Measurements from ENCODE around the gene GALE.
"Not testable (repeated sequence)": the region's sequence is repeated elsewhere in the genome, so short reads cannot be mapped to it uniquely, and the experiment has no call there.

Gene GALE

DNA sequence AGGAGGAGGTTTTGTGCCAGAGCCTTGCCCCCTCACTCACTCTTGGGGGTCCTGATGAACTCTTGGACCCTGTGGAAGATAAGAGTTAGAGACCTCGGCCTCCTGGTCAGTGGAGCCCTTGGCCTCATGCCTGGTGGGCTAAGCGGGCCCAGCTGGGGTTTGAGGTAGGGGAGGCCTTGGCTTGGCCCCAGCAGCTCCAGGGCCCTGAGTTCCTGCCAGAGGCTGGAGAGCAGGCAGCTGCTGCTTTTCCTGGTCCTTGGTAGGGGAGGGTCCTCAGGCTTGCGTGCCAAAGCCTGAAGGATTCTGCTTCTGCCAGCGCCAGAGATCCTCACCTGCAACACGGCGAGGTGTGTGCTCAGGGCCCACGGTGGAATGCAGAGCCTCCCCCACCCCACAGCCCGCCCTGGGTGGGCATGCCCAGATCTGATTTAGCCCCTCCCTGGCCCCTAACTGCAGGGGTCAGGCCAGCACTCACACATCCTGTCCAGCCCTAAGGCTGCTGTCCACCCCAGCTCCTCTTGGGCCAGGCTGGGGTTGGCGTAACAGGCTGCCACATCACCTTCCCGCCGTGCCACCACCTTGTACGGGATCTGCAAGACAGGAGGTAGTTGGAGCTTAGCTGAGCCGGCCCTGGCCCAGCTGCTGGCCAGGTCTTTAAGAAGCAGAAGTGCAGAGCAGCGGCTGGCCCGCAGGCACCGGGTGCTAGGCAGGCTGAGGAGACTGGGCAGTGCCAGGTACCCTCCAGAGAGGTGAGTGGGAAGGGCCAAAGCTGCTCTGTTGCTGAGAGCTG is 4.7 kb downstream of the GALE start:
- intact Hi-C loops (cut with DNase I) = no loop called here
- DNase-seq = no peak

- DNase-seq; intact Hi-C loops (cut with DNase I): not testable (repeated sequence)
Observed at GRCh38 chr1:23794732-23795182, 5.8 kb downstream of the GALE start.

- peak in 13 of 42 donors; percentile 22 to 74 (median 47) for DNase-seq
- intact Hi-C loops (cut with DNase I) = no loop called here
Observed at GRCh38 chr1:23793861-23794731, 6.5 kb downstream of the GALE start.

GRCh38 chr1:23793018-23793781 is 7.4 kb downstream of the GALE start:
- intact Hi-C loops (cut with DNase I) = no loop called here
- peak; percentile 57 to 94 (median 83) for DNase-seq

GRCh38 chr1:23792151-23792945 is 8.2 kb downstream of the GALE start:
- intact Hi-C loops (cut with DNase I) = no loop called here
- peak in 1 of 42 donors; percentile 16 for DNase-seq

DNA sequence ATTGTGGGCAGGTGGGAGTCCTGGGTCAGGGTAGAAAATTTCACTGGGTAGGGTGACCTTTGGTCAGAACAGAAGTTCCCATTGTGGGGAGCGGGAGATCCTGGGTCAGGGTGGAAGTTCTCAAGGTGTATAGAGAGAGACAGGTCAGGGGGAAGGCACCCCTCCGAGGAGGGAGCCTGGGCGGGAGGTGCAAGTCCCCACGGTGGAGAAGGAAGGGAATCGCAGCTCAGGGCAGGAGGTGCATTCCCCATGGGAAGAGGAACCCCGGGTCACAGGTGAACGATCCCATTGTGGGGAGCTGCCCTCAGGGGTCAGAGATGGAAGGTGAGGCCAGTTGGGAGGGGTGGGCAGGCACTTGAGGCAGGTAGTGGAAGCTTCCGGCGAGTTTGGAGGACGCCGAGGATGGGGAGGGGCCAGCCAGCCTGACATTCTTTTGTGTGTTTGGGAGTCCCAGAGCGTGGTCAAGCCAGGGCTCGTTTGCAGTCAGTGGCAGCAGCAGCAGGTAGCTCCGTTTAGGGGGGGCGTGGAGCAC is 9.0 kb downstream of the GALE start:
- peak in 1 of 42 donors; percentile 28 for DNase-seq
- intact Hi-C loops (cut with DNase I) = no loop called here

DNA sequence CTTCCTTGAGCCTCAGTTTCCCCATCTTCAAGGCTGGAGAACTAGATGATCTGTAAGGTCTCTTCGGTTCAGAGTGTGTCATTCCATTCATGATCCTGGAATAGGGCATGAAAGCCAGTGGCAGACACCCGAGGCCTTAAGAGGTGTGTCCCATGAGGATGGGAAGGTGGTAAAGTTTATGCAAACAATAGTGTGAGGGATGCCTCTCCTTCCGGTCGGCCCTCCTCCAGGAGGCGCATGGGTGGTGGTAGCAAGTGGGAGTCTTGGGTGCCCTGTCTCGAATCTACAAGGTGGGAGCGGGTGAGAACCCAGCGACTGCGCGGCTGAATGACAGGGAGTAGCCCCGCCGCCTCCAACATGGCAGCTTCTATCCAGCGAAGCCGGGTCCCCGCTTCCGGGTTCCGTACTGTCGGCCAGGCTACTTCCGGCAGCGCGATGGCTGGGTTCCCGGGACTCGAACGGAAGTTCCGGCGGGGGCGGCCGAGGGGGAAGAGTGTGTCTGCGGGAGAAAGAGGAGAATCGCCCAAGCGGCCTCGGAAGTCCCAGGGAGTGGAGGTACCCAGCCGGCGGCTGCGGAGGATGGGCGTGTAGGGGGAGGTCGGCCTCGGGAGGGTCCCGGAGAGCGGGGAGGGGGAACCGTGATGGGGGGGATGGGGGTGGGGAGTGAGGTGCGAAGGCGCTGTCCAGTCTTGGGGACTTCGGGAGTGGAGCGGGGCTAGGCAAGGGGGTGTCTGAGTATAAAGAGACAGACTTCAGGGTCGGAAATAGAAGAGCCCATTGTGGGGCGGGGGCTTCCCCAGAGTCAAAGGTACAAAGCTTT is 9.6 kb downstream of the GALE start, which contains the start of gene LYPLA2:
TSS of gene LYPLA2 (plus strand) at position 450 of the 820 bp plus-strand sequence. CDS start 1,538 bp downstream, outside the sequence.
- peak; percentile 93 to 99 (median 97) for DNase-seq
- intact Hi-C loops (cut with DNase I) = no loop called here

- intact Hi-C loops (cut with DNase I) = no loop called here
- DNase-seq = no peak
Observed at GRCh38 chr1:23788695-23789094, 11.9 kb downstream of the GALE start.

GRCh38 chr1:23787701-23788100 is 12.9 kb downstream of the GALE start:
- intact Hi-C loops (cut with DNase I) = no loop called here
- no peak for DNase-seq

GRCh38 chr1:23784846-23785245 is 15.7 kb downstream of the GALE start:
- DNase-seq = no peak
- intact Hi-C loops (cut with DNase I) = no loop called here

GRCh38 chr1:23783141-23783540 is 17.4 kb downstream of the GALE start:
- DNase-seq; intact Hi-C loops (cut with DNase I): not testable (repeated sequence)

GRCh38 chr1:23779826-23780371 is 20.7 kb downstream of the GALE start:
- DNase-seq = no peak
- intact Hi-C loops (cut with DNase I) = loop anchor here (10.0 kb wide), 1 partner anchor 85 kb away; the partner anchor contains the start of gene FUCA1

DNA sequence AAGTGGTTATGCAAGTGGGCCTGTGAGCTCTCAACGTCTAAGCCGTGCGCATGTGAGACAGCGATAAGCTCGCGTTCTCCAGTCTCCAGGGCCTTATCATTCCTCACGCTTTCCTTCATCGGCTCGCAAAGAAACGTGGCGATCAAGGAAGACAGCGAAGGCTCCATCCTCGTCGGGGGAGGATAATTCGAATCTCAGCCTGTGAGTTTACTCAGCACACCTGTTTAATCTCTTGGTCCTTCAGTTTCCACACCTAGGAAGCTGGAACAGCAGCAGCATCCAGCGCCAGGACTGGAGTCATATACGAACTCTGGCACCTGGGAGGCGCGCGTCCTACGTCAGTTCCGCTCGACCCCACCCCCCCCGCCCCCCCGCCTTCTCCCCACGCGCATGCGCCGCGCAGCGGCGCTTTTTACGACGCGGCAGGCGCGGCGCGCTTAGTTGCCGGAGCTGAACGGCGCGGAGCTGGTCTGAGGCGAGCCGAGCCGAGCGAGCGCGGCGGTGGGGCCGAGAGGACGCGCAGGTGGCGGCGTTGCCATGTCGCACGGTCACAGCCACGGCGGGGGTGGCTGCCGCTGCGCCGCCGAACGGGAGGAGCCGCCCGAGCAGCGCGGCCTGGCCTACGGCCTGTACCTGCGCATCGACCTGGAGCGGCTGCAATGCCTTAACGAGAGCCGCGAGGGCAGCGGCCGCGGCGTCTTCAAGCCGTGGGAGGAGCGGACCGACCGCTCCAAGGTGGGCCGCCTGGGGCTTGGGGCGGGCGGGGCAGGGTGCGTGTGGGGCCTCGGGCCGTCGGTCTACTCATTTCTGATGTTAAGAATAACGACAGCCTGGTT is 22.4 kb downstream of the GALE start, which contains the start of gene PITHD1:
TSS of gene PITHD1 (plus strand) at position 440 of the 836 bp plus-strand sequence. CDS start at position 538, 98 bp downstream.
- intact Hi-C loops (cut with DNase I) = loop anchor here (10.0 kb wide), 1 partner anchor 87 kb away; the partner anchor contains the start of gene FUCA1

GRCh38 chr1:23776217-23776616 is 24.3 kb downstream of the GALE start:
- no peak for DNase-seq
- intact Hi-C loops (cut with DNase I) = loop anchor here (10.0 kb wide), 1 partner anchor 89 kb away; the partner anchor contains the start of gene FUCA1

More for the DNA sequence above, 22.4 kb downstream of the GALE start, which contains the start of gene PITHD1:
- DNase-seq = peak; percentile 62 to 90 (median 78)

- DNase-seq = no peak
- intact Hi-C loops (cut with DNase I) = loop anchor here (10.0 kb wide), 1 partner anchor 90 kb away; the partner anchor contains the start of gene FUCA1
Observed at GRCh38 chr1:23774174-23774880, 26.2 kb downstream of the GALE start.
